ENCODE measurements around the gene CEP112.

- no peak for TF ChIP-seq POLR2AphosphoS5 (IDR thresholded peaks at IDR 0.05)
- no peak for TF ChIP-seq CTCF (IDR thresholded peaks at IDR 0.05)
- no peak for TF ChIP-seq POLR2A (IDR thresholded peaks at IDR 0.05)
- TF ChIP-seq EP300 (IDR thresholded peaks at IDR 0.05), result no peak
Observed at GRCh38 chr17:65985571-65985970, 206.4 kb downstream of the CEP112 start.
